GM12891 (cell line): ENCODE results near the gene IL18R1.
A peak's percentile ranks its signal among the peaks of the same experiment; 100 is the strongest.

Experiments
- DNase-seq: peaks from one replicate; pipeline ENCODE4 v3.0.0; 2011; ENCODE audit warnings: low spot score; ENCODE audit not compliant: insufficient read length
- FAIRE-seq: peaks from 2 replicates; lab custom pipeline; 2011; peaks lifted over from hg19 to GRCh38; lab: Jason Lieb, UNC
- PAX5 ChIP-seq: IDR thresholded peaks from 2 replicates; pipeline ENCODE4 v1.6.1; 2011; ENCODE audit warnings: low read length, moderate library complexity, mild to moderate bottlenecking; ENCODE audit not compliant: insufficient read depth, severe bottlenecking
- POLR2A ChIP-seq: IDR thresholded peaks from 2 replicates; pipeline ENCODE4 v1.6.1; 2011; ENCODE audit warnings: low read depth, low read length, control low read depth
- POLR2AphosphoS5 ChIP-seq: IDR thresholded peaks from 2 replicates; pipeline ENCODE4 v1.6.1; 2011; ENCODE audit warnings: low read depth, low read length, control low read depth
- POU2F2 ChIP-seq: IDR thresholded peaks from 2 replicates; pipeline ENCODE4 v1.6.1; 2011; ENCODE audit warnings: low read depth, mild to moderate bottlenecking, control low read depth, low read length, moderate library complexity
- SPI1 ChIP-seq: IDR thresholded peaks from 2 replicates; pipeline ENCODE4 v1.6.1; 2011; ENCODE audit warnings: low read depth, low read length, control low read depth
- TAF1 ChIP-seq: IDR thresholded peaks from 2 replicates; pipeline ENCODE4 v1.6.1; 2011; ENCODE audit warnings: low read depth, low read length, control low read depth

IL18R1 gene

GRCh38 chr2:102410952-102411351 lies 55.4 kb downstream of the IL18R1 start:
- DNase-seq: no peak
- FAIRE-seq: no peak
- TF ChIP-seq PAX5 (no peak), POLR2AphosphoS5 (no peak), POU2F2 (no peak), SPI1 (no peak), POLR2A (no peak), TAF1 (no peak)

- TF ChIP-seq PAX5: no peak
- TF ChIP-seq POLR2A: no peak
- no peak for TF ChIP-seq POU2F2
- TF ChIP-seq POLR2AphosphoS5: no peak
- no peak for TF ChIP-seq TAF1
- FAIRE-seq: no peak
- no peak for DNase-seq
Observed at GRCh38 chr2:102412199-102412598, 56.6 kb downstream of the IL18R1 start.

- DNase-seq (no peak), FAIRE-seq (no peak)
- TF ChIP-seq POLR2AphosphoS5: no peak
- no peak for TF ChIP-seq SPI1
Observed at GRCh38 chr2:102417946-102418345, 62.4 kb downstream of the IL18R1 start.

DNA sequence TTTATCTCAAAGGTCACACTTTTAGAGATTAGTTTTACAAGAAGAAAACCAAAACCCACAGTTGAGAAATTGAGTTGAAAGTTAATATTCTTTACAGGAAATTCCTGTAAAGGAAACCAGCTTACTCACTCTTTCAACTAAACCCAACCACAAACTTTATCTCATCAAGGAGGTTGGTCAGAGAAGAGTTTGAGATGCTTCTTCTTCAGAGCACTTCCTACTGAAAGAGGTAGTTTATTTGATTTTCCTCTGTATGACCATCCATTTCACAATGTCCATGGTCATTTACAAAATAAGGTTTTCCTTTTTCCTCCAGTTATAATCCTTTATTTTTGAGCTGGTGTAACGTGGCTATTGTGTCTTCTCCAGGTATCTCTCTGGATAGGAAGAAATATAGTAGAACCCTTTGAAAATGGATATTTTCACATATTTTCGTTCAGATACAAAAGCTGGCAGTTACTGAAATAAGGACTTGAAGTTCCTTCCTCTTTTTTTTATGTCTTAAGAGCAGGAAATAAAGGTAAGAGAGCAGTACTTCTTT lies 62.9 kb downstream of the IL18R1 start:
- no peak for FAIRE-seq
- TF ChIP-seq TAF1 (no peak), SPI1 (0 out of 2 replicates have a peak, but pooled peaks have one; percentile 23)
- DNase-seq: no peak

DNA sequence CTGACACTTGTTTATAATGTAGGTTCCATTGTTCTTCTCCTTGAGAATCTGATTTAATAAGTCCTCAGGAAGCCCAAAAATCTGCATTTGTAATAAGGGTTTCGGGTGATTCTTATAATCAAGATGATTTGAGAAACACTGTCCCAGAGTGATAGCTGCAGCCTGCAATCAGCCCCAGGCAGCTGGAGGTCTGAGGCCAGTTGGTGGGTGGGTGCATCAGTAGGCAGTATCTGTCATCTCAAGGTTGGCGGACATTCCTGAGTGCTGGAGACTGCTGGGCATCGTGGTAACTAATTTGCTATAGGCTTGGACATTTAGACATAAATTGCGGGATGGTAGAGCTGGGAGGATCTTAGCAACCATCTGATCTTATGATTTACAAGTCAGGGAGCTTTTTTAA lies 64.7 kb downstream of the IL18R1 start:
- no peak for TF ChIP-seq TAF1
- no peak for TF ChIP-seq PAX5
- no peak for TF ChIP-seq POLR2AphosphoS5
- no peak for TF ChIP-seq POLR2A
- no peak for TF ChIP-seq POU2F2
- DNase-seq (no peak), FAIRE-seq (no peak)

- no peak for DNase-seq
- TF ChIP-seq POU2F2 (no peak), POLR2A (no peak), PAX5 (no peak), SPI1 (no peak), TAF1 (no peak), POLR2AphosphoS5 (no peak)
- no peak for FAIRE-seq
Observed at GRCh38 chr2:102421890-102422759, 66.5 kb downstream of the IL18R1 start.

DNA sequence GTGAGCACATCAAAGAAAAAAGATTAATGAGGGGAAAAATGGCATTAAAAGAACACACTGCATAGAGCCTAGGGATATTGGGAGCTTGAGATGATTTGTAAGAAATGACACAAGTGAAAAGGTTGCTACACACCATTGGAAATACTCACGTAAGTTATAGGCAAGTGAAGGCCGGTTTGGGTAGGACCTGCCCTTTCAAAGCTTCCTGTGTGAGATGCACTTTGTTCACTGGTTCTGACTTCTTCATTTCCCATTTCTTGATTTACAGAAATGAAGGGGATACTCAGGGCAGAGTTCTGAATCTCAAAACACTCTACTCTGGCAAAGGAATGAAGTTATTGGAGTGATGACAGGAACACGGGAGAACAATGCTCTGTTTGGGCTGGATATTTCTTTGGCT lies 67.3 kb downstream of the IL18R1 start, which contains the start of gene IL18RAP:
IL18RAP (plus strand) TSS at position 251 of the 400 bp plus-strand sequence; CDS start at position 369, 118 bp downstream.
- FAIRE-seq (no peak), DNase-seq (no peak)
- no peak for TF ChIP-seq PAX5
- no peak for TF ChIP-seq SPI1
- TF ChIP-seq TAF1: no peak
- TF ChIP-seq POLR2AphosphoS5: no peak
- TF ChIP-seq POU2F2: no peak
- no peak for TF ChIP-seq POLR2A

DNA sequence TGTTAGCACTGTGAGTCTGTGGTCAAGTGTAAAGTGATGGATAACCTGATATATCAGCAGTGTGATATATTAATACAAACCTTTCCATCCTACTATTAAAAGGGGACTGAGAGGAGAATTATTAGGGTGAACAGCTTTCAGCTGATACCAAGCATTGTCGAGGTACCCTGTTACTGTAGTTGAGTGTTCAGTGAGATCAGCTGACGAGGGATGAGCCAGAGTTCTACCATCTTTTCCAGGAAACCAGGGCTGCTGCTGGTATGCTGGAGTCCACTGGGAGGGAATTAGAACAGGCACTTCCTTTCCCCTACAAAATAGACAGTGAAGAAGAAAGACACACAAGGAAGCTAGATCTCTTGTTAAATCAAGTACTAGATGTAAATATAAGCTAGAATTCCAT lies 67.8 kb downstream of the IL18R1 start:
- DNase-seq: no peak
- no peak for FAIRE-seq
- TF ChIP-seq TAF1: no peak

DNA sequence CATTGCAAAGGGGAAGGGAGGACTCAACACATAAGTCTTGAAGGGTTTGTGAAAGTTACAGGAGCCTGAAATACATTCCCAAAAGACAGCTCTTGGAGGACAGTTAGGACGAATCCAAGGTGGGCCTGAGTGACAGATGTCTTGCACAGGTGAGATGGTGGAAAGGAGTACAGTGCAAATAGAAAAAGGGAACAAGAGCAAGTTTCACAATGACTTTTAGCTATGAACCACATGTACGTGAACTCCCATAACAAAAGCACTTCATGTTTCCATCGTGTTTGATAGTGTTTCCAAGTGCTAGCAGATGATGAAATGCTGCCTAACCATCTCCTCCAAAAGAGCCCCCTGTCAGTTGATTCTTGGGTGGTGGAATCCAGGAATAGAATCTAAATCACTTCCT lies 69.2 kb downstream of the IL18R1 start:
- peak; percentile 63 for FAIRE-seq
- DNase-seq: no peak
- TF ChIP-seq SPI1 (peak; percentile 81), POLR2AphosphoS5 (no peak), PAX5 (no peak)

- FAIRE-seq: no peak
- DNase-seq: no peak
- TF ChIP-seq SPI1 (peak; percentile 63), PAX5 (no peak)
Observed at GRCh38 chr2:102425441-102426132, 70.0 kb downstream of the IL18R1 start.
